ENCODE results near the gene CRYGB.

DNA sequence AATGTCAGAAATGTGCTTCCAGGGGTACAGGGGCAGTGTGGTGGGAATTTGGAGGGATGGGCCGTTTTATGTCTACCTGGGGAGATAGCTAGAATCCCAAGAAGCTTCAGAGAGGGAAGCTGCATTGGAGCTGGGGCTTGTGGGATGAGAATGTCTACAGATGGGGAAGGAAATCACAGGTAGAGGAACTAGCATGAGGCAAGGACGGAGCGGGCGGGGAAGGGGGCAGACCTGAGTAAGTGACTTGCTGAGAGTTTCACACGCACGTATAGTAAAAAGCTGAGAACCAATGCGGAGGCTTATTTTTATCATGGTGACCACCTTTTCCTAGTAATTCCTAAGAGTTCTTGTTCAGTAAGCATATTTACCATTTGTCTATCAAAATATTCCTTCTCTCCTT is 37.6 kb upstream of the CRYGB start:
- TF ChIP-seq, protein P1, sequence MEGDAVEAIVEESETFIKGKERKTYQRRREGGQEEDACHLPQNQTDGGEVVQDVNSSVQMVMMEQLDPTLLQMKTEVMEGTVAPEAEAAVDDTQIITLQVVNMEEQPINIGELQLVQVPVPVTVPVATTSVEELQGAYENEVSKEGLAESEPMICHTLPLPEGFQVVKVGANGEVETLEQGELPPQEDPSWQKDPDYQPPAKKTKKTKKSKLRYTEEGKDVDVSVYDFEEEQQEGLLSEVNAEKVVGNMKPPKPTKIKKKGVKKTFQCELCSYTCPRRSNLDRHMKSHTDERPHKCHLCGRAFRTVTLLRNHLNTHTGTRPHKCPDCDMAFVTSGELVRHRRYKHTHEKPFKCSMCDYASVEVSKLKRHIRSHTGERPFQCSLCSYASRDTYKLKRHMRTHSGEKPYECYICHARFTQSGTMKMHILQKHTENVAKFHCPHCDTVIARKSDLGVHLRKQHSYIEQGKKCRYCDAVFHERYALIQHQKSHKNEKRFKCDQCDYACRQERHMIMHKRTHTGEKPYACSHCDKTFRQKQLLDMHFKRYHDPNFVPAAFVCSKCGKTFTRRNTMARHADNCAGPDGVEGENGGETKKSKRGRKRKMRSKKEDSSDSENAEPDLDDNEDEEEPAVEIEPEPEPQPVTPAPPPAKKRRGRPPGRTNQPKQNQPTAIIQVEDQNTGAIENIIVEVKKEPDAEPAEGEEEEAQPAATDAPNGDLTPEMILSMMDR (IDR thresholded peaks at IDR 0.05), result no peak
- no peak for TF ChIP-seq JUND (IDR thresholded peaks at IDR 0.05)
- TF ChIP-seq EP300 (IDR thresholded peaks at IDR 0.05; ENCODE audit: borderline replicate concordance in 1 of 2, low read depth in 1 of 2, low read length in 1 of 2), result no peak
- no peak for TF ChIP-seq FOXM1 (IDR thresholded peaks at IDR 0.05; ENCODE audit: low read depth)
- no peak for TF ChIP-seq RAD21 (IDR thresholded peaks at IDR 0.05; ENCODE audit: low read length)
- no peak for TF ChIP-seq GATA2 (CRISPR knock-in tag; IDR thresholded peaks at IDR 0.05)
- TF ChIP-seq POLR2AphosphoS5 (IDR thresholded peaks at IDR 0.05; ENCODE audit: low read depth, low read length), result no peak
- TF ChIP-seq, protein P2, sequence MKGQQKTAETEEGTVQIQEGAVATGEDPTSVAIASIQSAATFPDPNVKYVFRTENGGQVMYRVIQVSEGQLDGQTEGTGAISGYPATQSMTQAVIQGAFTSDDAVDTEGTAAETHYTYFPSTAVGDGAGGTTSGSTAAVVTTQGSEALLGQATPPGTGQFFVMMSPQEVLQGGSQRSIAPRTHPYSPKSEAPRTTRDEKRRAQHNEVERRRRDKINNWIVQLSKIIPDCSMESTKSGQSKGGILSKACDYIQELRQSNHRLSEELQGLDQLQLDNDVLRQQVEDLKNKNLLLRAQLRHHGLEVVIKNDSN (IDR thresholded peaks at IDR 0.05; ENCODE audit: borderline replicate concordance, low read depth), result no peak
